OCI-LY1 (cell line): ENCODE data around the gene COL8A1.

ENCODE experiments used
- H2AFZ ChIP-seq: fragments of 200-600 bp; sonication (generic), shearing (Covaris generic); 2 replicates; pipeline ENCODE4 v1.6.0; 2014; ENCODE audit warnings: antibody characterized with exemption, mild to moderate bottlenecking, low read length
- H3F3A ChIP-seq: fragments of 200-600 bp; sonication (generic), shearing (Covaris generic); 2 replicates; pipeline ENCODE4 v1.6.0; 2014; ENCODE audit warnings: mild to moderate bottlenecking, antibody characterized with exemption, low read length, moderate library complexity; ENCODE audit not compliant: insufficient read depth
- H3K27ac ChIP-seq: fragments of 200-600 bp; sonication (generic); 2 replicates; pipeline ENCODE4 v1.5.1; 2014; ENCODE audit warnings: low read length, mixed run types, mild to moderate bottlenecking, low read depth; ENCODE audit not compliant: poor library complexity, severe bottlenecking
- H3K27me3 ChIP-seq: fragments of 200-600 bp; sonication (generic); 2 replicates; pipeline ENCODE4 v1.6.0; 2014; ENCODE audit warnings: antibody characterized with exemption, mild to moderate bottlenecking, low read length, moderate library complexity; ENCODE audit not compliant: insufficient read depth
- H3K36me3 ChIP-seq: fragments of 200-600 bp; sonication (generic); 2 replicates; pipeline ENCODE4 v1.6.1; 2014; ENCODE audit warnings: mild to moderate bottlenecking, antibody characterized with exemption, low read length, moderate library complexity, mixed read lengths; ENCODE audit not compliant: insufficient read depth
- H3K4me1 ChIP-seq: fragments of 200-600 bp; sonication (generic); 2 replicates; pipeline ENCODE4 v1.5.1; 2014; ENCODE audit warnings: mild to moderate bottlenecking, low read length, moderate library complexity; ENCODE audit not compliant: insufficient read depth, severe bottlenecking
- H3K4me2 ChIP-seq: fragments of 200-600 bp; sonication (generic), shearing (Covaris generic); 2 replicates; pipeline ENCODE4 v1.6.1; 2014; ENCODE audit warnings: low read length
- H3K4me3 ChIP-seq: fragments of 200-600 bp; sonication (generic); 2 replicates; pipeline ENCODE4 v1.5.1; 2014; ENCODE audit warnings: low read length, low read depth, mild to moderate bottlenecking, mixed read lengths; ENCODE audit not compliant: poor library complexity, severe bottlenecking
- H3K79me2 ChIP-seq: fragments of 200-600 bp; shearing (Covaris generic); 2 replicates; pipeline ENCODE4 v1.6.1; 2016; ENCODE audit warnings: mixed run types, low read length, mixed read lengths; ENCODE audit not compliant: insufficient read depth
- H3K9ac ChIP-seq: fragments of 200-600 bp; sonication (generic), shearing (Covaris generic); 2 replicates; pipeline ENCODE4 v1.6.1; 2014; ENCODE audit warnings: mild to moderate bottlenecking, low read length, mixed read lengths
- H3K9me2 ChIP-seq: fragments of 200-600 bp; sonication (generic), shearing (Covaris generic); 2 replicates; pipeline ENCODE4 v1.6.1; 2014; ENCODE audit warnings: low read depth, mild to moderate bottlenecking, low read length, mixed read lengths
- H3K9me3 ChIP-seq: fragments of 200-600 bp; shearing (Covaris generic); 2 replicates; pipeline ENCODE4 v1.6.1; 2014; ENCODE audit warnings: low read length, mixed read lengths
- H4K20me1 ChIP-seq: fragments of 200-600 bp; sonication (generic), shearing (Covaris generic); 2 replicates; pipeline ENCODE4 v1.6.0; 2016; ENCODE audit warnings: mild to moderate bottlenecking, low read length; ENCODE audit not compliant: insufficient read depth
- EZH2 ChIP-seq: fragments of 200-600 bp; sonication (generic), shearing (Covaris generic); IDR thresholded peaks from 2 replicates; pipeline ENCODE4 v1.8.0; 2017; ENCODE audit warnings: borderline replicate concordance, mixed run types, mild to moderate bottlenecking, antibody characterized with exemption, low read length, moderate library complexity, mixed read lengths
- TF ChIP-seq, protein P1 (sequence below): fragments of 200-600 bp; sonication (generic), shearing (Covaris generic); IDR thresholded peaks from 2 replicates; pipeline ENCODE4 v1.5.1; 2017; ENCODE audit warnings: mild to moderate bottlenecking, antibody characterized with exemption, low read length, moderate library complexity, mixed read lengths

The COL8A1 gene

DNA sequence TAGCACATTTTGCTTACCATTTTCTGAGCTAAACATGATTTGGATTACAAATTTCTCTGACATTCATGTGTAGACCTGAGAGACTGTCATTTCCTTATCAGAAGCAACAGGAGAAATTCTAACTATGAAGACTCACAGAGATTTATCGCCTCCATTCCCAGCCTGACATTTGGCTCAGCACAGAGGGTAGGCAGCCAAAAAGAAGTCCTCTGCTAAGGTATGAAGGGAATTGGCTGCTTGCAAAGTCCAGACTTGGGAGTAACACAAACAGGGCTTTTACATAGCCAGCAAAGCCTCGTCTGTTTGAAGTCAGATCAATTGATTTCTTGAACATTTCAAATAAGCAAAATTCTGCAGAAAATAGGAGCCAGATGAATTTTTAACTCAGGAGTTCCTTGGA lies 122.2 kb downstream of the COL8A1 start:
- H3K79me2 ChIP-seq = no peaks in the 10 kb centered on the region
- H3K27me3 ChIP-seq = no peaks in the 10 kb centered on the region
- H3K4me2 ChIP-seq = no peak overlapping the region
- no peaks in the 10 kb centered on the region for H3K36me3 ChIP-seq
- H3K9me2 ChIP-seq = no peaks in the 10 kb centered on the region
- no peak overlapping the region for H2AFZ ChIP-seq
- H3F3A ChIP-seq = no peaks in the 10 kb centered on the region
- no peaks in the 10 kb centered on the region for H4K20me1 ChIP-seq
- H3K27ac ChIP-seq = no peak overlapping the region
- H3K4me1 ChIP-seq = no peaks in the 10 kb centered on the region
- TF ChIP-seq, protein P1, sequence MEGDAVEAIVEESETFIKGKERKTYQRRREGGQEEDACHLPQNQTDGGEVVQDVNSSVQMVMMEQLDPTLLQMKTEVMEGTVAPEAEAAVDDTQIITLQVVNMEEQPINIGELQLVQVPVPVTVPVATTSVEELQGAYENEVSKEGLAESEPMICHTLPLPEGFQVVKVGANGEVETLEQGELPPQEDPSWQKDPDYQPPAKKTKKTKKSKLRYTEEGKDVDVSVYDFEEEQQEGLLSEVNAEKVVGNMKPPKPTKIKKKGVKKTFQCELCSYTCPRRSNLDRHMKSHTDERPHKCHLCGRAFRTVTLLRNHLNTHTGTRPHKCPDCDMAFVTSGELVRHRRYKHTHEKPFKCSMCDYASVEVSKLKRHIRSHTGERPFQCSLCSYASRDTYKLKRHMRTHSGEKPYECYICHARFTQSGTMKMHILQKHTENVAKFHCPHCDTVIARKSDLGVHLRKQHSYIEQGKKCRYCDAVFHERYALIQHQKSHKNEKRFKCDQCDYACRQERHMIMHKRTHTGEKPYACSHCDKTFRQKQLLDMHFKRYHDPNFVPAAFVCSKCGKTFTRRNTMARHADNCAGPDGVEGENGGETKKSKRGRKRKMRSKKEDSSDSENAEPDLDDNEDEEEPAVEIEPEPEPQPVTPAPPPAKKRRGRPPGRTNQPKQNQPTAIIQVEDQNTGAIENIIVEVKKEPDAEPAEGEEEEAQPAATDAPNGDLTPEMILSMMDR = no peak
- no peak for TF ChIP-seq EZH2
- H3K9me3 ChIP-seq = no peaks in the 10 kb centered on the region
- no peak overlapping the region for H3K9ac ChIP-seq
- no peak overlapping the region for H3K4me3 ChIP-seq

DNA sequence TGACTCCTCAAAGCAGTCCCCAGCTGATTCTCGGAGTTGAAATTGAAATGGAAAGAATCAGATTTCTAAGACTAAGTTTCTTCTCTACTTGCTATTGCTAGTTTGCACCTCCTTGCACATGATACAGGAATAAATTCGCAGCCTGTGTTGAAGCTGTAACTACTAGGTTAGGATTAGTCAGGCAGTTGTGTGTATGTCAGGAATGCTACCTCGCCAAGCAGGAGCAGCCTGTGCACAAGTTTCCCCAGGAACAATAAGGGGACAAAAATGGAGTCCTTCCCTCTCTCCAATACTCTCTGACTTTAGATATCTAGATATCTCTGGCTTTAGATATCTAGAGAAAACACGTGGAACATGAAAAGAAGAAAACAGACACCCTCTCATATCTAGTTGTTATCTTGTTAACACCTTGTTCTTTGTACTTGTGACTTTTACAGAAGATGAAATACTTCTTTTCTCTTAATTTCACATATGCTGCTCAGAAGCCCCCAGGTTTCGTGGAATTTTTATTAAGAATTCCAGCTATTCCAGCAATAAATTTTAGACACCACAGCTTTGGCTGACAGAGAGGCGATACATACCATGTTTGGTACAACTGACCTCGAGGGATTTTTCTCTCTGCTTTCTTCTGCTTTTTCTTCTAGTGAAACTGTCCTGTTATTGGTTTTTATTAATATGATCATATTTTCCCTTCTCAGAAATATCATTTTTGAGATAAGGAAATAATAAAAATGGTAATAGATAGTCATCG lies 123.2 kb downstream of the COL8A1 start:
- no peaks in the 10 kb centered on the region for H3K9me2 ChIP-seq

DNA sequence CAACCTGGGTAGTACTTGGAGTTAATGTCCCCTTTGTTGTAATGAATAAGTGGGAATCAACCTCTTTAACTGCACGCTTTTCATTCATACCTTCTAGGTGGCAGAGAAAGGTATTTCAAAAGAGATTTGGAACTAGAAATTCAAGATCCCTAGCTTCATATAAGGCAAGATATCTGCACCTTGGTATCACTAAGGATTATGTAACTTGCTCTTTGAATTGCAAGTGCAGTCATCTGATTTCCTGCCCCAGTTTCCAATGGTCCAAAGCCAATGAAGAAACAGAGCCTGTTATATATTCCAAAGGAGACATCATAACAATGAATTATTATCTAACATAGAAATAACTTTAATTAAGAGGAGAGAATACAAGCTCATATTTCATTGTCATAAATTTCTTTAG lies 124.5 kb downstream of the COL8A1 start:
- Histone ChIP-seq H3K9me3 (no peaks in the 10 kb centered on the region), H3K27ac (no peak overlapping the region), H3K4me2 (no peak overlapping the region), H3K4me1 (no peaks in the 10 kb centered on the region), H3K4me3 (no peak overlapping the region), H3K9me2 (no peaks in the 10 kb centered on the region), H3K9ac (no peak overlapping the region), H3K27me3 (no peaks in the 10 kb centered on the region), H4K20me1 (no peaks in the 10 kb centered on the region), H2AFZ (no peak overlapping the region), H3F3A (no peaks in the 10 kb centered on the region), H3K79me2 (no peaks in the 10 kb centered on the region), H3K36me3 (no peaks in the 10 kb centered on the region)
- TF ChIP-seq, protein P1 = no peak
- TF ChIP-seq EZH2 = no peak

More for the DNA sequence above, 123.2 kb downstream of the COL8A1 start:
- H3K27ac ChIP-seq = no peak overlapping the region
- no peaks in the 10 kb centered on the region for H3K36me3 ChIP-seq
- H3F3A ChIP-seq = no peaks in the 10 kb centered on the region
- H2AFZ ChIP-seq = no peak overlapping the region
- H3K27me3 ChIP-seq = no peaks in the 10 kb centered on the region
- H4K20me1 ChIP-seq = no peaks in the 10 kb centered on the region
- H3K4me2 ChIP-seq = no peak overlapping the region
- no peak overlapping the region for H3K4me3 ChIP-seq
- TF ChIP-seq, protein P1 = no peak
- TF ChIP-seq EZH2 = no peak
- no peaks in the 10 kb centered on the region for H3K4me1 ChIP-seq
- H3K79me2 ChIP-seq = no peaks in the 10 kb centered on the region
- no peaks in the 10 kb centered on the region for H3K9me3 ChIP-seq
- no peak overlapping the region for H3K9ac ChIP-seq
